NCI-H2029 (cell line): Measurements from ENCODE around the gene SLC15A3.

Experiments
- DNase-seq: peaks from one replicate; lab custom pipeline; 2025; lab: John Stamatoyannopoulos, UW

SLC15A3 gene

DNA sequence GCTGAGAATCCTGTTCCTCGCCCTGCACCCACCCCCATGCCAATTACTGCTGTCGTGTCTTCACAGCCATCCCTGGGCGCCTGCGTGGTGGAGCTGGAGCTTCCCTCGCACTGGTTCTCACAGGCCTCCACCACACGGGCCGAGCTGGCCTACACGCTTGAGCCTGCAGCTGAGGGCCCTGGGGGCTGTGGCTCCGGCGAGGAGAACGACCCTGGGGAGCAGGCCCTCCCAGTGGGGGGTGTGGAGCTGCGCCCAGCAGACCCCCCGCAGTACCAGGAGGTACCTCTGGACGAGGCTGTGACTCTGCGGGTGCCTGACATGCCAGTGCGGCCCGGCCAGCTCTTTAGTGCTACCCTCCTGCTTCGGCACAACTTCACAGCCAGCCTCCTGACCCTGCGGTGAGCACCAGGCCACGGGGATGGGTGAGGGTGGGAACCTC is 23.4 kb downstream of the SLC15A3 start:
- DNase-seq = no peak

DNA sequence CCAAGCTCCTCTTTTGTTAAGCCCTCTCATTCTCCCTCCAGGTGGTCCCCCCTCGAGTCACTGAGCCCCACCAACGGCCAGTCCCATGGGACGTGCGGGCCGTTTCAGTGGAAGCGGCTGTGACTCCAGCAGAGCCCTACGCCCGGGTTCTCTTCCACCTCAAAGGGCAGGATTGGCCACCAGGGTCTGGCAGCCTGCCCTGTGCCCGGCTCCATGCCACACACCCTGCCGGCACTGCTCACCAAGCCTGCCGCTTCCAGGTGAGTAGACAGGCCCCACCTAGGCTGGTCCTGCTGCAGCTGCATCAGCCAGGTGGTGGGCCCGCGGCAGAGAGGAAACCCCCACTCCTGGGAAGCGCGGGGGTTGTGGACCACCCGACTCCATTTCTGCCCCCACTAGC is 24.4 kb downstream of the SLC15A3 start:
- DNase-seq = no peak

DNA sequence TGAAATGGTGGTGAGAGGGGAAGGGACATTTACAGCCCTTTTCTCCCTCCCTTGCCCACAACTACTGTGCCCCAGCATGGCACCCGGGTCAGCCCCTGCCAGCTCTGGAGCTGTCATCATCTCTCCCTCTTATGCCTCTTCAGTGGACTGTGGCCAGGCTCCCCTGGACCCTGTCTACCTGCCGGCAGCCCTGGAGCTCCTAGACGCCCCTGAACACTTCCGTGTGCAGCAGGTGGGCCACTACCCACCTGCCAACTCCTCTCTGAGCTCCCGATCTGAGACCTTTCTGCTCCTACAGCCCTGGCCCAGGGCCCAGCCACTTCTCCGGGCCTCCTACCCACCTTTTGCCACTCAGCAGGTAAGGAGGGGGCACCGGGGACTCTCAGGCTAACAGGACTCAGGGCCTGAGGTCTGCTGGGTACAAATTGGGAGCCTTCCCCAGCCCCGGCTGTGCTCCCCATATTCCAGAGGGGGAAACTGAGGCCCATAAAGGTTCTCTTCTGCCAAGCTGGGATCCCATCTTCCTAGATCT is 24.8 kb downstream of the SLC15A3 start:
- DNase-seq = no peak

DNA sequence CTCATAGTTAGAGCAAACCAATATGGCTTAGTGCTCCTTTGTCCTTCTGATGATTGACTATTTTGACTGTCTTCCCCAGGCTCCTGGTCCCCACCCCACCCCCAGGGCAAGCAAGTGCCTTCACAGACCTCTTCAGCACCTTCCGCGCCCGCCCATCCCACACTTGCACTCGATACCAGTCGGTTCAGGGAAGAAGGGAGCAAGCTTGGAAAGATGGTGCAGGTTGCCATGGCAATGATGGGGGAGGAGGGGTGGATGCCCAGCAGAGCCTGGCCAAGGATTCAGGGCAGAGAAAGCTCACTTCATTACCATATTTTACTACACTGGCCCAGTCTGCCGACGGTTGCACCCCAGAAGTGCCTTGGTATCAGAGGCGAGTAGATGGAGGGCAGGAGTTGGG is 25.5 kb downstream of the SLC15A3 start:
- no peak for DNase-seq

DNA sequence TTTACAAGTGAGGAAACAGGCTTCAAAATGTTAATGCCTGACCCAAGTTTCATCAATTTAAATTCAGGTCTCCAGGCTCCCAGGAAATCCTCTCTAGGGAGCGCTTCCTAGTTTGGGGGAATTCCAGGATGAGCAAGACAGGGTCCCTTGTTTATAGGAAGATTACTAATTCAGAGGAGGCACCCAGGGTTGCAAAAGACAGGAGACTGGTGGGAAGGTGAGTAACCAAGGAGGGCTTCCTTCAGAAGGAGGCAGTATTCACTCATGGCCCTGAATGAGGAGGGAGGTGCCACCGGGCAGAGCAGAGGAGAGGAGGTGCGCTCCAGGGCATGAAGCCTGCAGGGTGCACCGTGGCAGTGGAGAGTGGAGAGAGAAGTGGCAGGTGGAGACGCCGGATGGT is 26.1 kb downstream of the SLC15A3 start:
- no peak for DNase-seq

DNA sequence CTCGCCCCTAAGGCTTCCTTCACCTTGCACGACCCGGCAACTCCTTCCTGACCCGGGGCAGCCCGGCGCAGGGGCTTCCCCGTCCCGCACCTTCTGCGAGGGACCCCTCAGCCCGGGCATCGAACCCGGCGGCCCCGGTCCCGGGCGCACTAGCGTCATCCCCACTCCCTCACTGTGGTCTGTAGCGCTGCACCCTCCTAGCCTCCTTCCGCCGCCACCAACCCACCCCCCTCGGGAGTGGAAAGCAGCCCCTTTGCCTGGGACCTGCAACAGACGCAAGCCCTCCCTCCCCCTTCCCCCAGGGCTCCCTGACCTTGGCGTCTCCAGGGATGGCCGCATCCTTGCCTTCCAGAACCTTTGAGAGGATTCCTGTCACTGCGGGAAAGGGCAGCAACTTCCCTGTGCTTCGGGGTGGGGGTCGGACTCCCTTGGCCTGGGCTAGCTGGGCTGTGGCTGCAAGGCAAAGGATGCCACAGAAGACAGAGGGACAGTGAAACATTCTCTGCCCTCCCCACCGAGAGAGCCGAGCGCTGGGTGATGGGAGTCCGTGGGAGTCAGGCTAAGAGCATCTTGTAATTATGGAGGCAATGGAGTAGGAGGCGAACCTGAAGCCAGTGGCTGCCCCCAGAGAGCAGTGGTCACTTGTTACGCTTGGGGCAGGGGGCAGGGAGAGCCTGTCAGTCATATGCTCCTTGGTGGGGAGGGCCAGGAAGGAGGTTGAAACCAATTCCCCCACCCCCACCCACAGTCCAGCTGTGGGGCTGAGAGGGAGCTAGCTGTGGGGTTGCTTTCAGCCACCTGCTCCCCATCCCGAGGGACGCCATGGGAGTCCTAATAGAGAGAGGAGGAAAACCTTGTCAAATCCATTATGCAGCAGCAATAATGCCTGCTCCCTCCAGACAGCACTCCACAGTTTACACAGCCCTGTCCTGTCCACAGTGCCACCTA is 26.8 kb downstream of the SLC15A3 start:
- no peak for DNase-seq

DNA sequence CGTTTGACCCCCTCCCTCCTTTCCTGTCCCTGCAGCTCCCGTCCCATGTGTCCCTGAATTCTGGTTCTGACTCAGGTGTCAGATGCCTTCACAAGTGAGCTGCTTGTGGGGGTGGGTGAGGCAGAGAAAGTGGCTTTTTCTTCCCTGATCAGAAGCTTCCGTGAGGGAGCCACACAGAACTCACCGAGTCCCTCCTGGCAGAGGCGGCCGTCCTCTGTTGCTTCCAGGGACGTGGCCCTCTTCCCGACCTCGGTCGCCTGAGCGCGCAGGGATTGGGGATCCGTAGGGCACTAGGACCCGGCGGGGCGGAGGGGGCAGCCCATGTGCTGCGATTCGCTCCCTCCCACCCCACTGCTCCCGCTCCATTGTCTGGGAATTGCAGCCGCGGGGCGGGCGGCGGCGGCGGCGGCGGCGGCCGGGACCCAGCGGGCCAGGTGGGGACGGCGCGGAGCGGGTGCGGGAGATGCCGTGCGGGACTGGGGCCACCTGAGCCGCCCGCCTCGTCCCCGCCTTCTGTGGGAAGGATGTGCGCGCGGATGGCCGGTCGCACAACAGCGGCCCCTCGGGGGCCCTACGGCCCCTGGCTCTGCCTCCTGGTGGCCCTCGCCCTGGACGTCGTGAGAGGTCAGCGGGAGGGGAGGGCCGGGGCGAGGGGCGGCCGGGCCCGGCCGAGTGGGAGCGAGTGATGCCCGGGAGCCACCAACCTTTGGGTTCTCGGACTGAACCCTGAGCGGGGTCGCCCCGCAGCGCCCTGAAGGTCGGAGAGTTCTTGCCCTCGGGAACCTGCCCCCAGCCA is 27.7 kb downstream of the SLC15A3 start, which contains the start of gene TMEM132A:
Gene TMEM132A, plus strand, starts transcription at position 351 of the 796 bp plus-strand sequence. Its CDS starts 174 bp downstream, at position 525.
- DNase-seq = peak; percentile 63

DNA sequence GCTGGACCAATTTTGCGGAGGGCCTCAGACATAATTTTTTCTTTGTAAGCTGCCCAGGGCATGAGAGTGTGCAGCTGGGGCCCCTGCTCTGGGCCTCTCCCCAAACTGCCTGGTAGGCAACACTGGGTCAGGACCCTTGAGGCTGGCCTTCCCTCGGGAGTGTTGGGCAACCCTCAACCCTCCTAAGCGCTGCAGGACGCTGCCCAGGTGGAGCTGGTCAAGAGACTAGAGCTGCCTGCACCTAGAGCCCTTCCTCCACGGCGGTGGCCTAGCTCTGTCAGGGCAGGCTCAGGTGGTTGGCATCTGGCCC is 28.2 kb downstream of the SLC15A3 start:
- DNase-seq = no peak

DNA sequence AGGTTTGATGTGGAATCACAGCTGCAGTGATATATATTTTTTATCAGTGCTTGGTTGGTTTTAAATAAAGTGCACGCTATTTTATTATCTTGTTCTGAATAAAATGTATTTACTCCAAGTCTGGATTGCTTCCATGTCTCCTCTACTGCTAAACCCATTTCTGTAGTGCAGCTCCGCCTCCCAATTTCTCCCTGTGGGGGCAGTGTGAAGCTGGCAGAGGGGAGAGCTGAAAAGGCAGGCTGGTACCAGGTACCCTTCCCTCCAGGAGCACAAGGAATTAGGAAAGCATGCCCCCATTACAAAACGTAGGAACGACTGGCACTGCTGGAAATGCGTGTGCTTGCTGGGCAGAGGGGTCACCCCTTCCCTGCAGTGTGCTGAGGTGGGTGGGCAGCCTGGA is 28.6 kb downstream of the SLC15A3 start:
- no peak for DNase-seq

DNA sequence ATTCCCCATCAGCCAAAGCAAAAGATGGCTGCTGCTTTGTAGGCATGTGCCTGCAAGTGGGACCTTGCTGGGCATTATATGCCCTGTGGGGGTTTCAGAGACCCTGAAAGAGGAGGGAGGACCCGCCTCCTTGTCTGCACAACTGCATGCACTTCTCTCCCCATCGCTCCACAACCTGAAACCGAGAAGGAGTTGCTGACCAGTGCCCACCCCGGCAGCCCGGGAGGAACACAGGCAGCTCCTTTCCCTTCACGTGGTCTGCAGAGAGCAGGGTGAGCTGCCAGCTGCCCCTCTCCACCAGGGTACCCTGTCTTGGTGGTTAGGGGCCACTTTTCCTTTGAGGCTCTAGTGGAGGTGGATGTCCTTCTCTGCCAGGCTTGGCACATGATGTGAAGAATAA is 29.1 kb downstream of the SLC15A3 start:
- DNase-seq = no peak

DNA sequence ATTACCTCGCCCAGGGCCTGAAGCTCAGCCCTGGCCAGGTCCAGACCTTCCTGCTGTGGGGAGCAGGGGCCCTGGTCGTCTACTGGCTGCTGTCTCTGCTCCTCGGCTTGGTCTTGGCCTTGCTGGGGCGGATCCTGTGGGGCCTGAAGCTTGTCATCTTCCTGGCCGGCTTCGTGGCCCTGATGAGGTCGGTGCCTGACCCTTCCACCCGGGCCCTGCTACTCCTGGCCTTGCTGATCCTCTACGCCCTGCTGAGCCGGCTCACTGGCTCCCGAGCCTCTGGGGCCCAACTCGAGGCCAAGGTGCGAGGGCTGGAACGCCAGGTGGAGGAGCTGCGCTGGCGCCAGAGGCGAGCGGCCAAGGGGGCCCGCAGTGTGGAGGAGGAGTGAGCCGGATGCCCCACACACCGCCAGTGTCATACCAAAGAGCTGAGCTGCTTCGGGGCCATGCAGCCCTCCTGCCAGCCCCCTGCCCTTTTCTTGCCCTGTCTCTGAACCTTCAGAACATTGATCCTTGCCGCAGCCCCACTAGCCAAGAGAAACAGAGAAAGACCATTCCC is 30.1 kb downstream of the SLC15A3 start:
- no peak for DNase-seq

DNA sequence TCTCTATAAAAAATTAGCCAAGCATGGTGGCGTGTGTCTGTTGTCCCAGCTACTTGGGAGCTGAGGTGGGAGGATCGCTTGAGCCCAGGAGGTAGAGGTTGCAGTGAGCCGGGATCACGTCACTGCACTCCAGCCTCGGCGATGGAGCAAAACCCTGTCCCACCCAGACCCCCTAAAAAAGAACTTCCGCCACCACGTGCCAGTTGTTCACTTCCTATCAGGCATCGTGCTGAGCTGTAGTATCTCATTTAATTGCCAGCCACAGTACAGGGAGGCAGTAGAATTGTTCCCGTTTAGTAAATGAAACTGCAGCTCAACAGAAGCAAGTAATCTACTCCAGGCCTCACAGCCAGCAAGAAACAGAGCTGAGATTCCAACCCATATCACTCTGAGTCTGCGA is 30.7 kb downstream of the SLC15A3 start:
- DNase-seq = no peak

DNA sequence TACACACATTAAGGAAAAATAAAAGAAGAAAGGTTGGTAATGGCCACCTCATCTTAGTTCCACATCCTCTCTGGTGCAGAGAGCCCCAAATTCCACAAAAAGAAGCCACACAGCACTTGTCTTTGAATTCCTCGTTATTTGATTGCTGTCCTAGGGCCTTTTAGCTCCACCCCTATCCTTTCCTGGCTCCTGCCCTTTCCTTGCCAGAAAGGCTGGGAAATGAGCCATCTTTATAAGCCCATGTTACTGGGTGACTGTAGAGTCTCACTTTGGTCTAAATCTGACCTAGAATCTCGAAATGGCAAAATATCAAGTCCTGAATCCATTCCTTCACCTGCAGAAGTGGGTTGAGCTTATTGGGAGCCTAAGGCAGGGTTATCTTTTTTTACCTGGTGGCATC is 32.0 kb downstream of the SLC15A3 start:
- no peak for DNase-seq

DNA sequence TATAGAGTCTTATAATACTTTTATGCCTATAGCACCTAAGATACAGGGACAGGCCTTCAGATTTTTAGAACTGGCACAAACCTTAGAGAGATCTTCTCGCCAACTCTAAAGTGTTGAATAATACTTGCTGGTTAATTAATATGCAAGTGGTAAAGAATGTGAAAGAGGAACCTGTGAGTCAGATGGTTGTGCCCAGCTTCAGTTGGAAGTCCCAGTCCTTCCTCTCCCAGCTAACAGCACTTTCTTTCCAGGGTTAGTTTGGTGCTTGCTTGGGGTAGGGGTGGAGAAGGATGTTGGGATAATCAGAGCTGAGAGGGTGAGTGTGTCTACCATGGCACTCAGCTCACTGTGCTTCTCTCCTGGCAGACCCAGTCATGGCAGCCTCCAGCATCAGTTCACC is 32.7 kb downstream of the SLC15A3 start:
- DNase-seq = no peak

DNA sequence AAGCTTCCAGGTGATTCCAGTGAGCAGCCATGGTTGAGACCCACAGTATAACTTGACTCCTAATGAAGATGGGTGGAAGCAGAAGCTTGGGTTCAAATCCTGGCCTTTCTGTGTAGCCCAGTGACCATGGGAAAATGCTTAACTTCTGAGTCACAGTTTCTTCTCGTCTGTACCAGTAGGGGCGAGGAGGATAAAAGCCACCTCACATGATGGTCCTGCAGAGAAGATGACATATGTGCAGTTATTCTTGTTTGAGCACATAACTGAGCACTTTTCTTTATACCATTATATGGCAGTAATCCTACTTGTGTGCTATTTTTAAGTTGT is 33.1 kb downstream of the SLC15A3 start:
- no peak for DNase-seq

DNA sequence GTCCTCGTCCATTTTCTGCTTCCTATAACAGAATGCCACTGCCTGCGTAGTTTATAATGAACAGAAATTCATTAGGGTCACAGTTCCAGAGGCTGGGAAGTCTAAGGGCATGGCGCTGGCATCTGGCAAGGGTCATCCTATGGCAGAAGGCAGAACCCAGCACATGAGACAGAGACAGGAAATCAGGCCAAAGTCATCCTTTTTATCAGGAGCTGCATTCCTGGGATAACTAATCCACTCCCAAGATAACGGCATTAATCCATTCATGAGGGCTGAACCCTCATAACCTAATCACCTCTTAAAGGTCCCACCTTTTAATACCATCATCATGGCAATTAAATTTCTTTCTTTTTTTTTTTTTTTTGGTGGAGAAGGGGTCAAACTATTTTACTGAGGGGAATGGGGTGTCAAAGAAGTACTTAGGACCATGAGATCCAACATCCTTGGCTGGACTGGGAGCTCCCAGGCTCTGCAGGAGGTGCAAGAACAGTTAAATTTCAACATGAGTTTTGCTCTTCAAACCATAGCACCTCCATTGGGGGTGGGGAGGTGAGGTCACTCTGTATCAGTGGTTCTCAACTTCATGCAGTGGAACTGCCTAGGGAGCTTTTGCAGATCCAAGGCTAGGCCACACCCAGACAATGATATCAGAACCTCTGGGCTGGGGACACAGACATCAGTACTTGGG is 33.6 kb downstream of the SLC15A3 start:
- DNase-seq = no peak

DNA sequence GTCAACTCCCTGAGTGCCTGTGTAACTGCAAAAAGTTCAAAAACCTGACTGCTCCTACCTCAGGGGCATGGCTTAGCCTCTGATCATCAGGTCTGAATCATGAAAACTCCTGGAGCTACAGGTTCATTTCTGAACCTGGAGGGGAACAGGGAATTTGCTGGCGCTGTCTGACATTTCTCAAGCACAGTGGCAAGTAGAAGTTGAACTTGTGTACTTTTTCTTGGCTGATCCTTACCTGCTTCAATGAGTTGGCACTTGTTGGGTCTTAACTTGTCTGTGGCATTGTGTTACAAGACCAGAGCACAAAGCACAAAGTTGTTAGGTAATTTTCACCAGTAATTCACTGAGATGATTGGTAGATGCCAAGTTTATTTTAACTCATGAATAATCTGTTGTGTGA is 34.7 kb downstream of the SLC15A3 start:
- no peak for DNase-seq

DNA sequence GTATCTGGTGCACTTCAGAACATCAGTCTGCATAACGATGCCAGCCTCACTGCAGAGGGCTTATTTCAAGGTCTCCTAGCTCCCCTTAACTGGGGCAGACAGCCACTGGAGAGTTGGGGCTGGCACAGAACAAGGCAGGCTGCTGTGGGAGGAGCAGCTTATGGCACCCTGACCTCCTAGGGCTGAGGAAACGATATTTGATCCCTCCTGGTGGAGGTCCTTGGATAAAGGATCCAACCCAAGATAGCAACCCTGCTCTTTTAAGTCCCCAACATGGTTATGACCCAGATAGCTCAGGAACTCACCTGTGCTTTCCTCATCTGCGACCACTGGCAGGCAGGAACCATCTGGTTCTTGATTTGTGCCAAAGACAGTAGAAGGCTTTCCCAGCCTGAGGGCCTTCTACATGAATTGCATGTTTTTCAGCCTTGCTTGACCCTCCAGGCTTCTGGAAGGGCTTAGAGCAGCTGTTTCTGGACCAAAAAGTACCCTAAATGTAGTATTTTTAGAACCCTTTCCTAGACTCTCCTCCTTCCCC is 35.2 kb downstream of the SLC15A3 start:
- no peak for DNase-seq

DNA sequence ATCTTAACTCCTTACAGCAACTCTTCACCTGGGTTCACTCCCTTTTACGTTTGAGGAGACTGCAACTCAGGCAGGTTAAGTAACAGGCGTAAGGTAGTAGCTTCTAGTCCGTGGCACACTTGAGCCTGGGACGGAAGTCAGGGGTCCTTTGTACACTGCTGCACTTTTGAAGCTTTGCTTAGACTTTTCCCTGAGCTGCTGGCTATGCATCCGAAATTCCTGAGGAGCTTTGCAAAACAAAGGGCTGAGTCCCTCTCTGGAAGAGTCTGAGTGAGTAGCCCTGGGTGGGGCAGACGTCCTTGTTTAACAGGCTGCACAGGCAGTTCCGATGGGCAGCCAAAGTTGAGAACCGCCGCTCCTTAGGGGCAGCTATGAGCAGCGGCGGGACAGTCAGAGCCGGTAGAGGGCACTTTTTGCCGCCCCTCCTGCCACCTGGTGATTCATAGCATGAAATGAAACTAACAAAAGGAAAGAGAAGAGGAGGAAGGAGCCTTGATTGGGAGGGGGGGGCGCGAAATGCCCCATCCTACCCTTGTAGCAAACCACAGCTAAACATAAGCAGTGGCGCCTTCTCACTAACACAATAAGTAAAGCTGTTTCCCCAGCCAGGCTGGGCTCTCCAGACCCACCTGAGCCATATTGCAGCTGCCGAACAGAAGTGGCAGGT is 36.6 kb downstream of the SLC15A3 start:
- peak; percentile 23 for DNase-seq

DNA sequence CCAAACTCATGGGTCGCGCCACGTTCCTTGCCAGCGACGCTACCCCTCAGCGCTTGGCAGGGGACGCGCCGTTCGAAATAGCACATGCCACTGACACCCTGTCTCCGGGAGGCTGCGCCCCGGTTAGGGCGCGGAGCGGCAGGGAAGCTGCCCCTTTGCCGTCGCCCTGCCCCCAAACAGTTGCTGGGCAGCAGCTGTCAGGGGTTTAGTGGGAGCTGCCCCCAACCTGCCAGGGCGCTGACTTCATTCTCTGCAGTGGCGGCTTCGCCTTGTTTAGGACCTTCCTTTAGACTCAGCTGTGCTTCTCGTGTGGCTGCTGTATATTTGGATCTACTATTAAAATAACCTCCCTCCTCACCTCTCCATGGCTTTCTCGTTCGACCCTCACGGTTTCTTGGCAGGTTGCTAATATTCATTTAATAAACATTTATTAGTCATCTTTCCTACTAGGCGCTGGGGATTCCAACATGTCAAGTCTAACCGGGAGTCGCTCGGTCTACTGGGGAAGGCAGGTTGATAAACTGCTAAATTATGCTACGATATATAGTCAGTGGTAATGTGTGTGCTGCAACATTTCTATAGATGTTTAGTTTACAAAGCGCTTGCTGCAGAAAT is 37.2 kb downstream of the SLC15A3 start:
- DNase-seq = no peak
